Embryonic facial prominence (tissue), 1 donor: ENCODE data around the gene CEP112.
"Not testable (repeated sequence)": the region's sequence is repeated elsewhere in the genome, so short reads cannot be mapped to it uniquely, and the experiment has no call there.

ENCODE experiments used
- DNase-seq: peaks from one replicate; pipeline ENCODE4 v3.0.0-alpha.2; 2016; ENCODE audit errors: extremely low spot score

CEP112 gene

GRCh38 chr17:65739034-65739433 is 452.9 kb downstream of the CEP112 start:
- no peak for DNase-seq

GRCh38 chr17:65737451-65737850 is 454.5 kb downstream of the CEP112 start:
- no peak for DNase-seq

GRCh38 chr17:65733314-65733713 is 458.6 kb downstream of the CEP112 start:
- DNase-seq, result no peak

- not testable (repeated sequence) for DNase-seq
Observed at GRCh38 chr17:65732667-65733066, 459.3 kb downstream of the CEP112 start.

- DNase-seq, result no peak
Observed at GRCh38 chr17:65730711-65731169, 461.2 kb downstream of the CEP112 start.

GRCh38 chr17:65729207-65729606 is 462.7 kb downstream of the CEP112 start:
- DNase-seq, result no peak

GRCh38 chr17:65727832-65728231 is 464.1 kb downstream of the CEP112 start:
- DNase-seq, result no peak

GRCh38 chr17:65727246-65727645 is 464.7 kb downstream of the CEP112 start:
- DNase-seq, result no peak

- DNase-seq, result no peak
Observed at GRCh38 chr17:65723431-65724151, 468.3 kb downstream of the CEP112 start.

GRCh38 chr17:65718601-65719000 is 473.3 kb downstream of the CEP112 start:
- DNase-seq, result no peak

- DNase-seq, result no peak
Observed at GRCh38 chr17:65712383-65713267, 479.3 kb downstream of the CEP112 start.

GRCh38 chr17:65711671-65712276 is 480.2 kb downstream of the CEP112 start:
- no peak for DNase-seq

- DNase-seq, result no peak
Observed at GRCh38 chr17:65707780-65708179, 484.2 kb downstream of the CEP112 start.

GRCh38 chr17:65704731-65705130 is 487.2 kb downstream of the CEP112 start:
- no peak for DNase-seq

- no peak for DNase-seq
Observed at GRCh38 chr17:65703891-65704290, 488.0 kb downstream of the CEP112 start.

GRCh38 chr17:65699459-65699858 is 492.5 kb downstream of the CEP112 start:
- no peak for DNase-seq

GRCh38 chr17:65698381-65699061 is 493.4 kb downstream of the CEP112 start:
- DNase-seq, result no peak

GRCh38 chr17:65697661-65698060 is 494.3 kb downstream of the CEP112 start:
- DNase-seq, result no peak

GRCh38 chr17:65696739-65697394 is 495.1 kb downstream of the CEP112 start:
- DNase-seq, result no peak

- DNase-seq, result no peak
Observed at GRCh38 chr17:65694601-65695000, 497.3 kb downstream of the CEP112 start.

- DNase-seq, result no peak
Observed at GRCh38 chr17:65690626-65691310, 501.2 kb downstream of the CEP112 start.
